IMR-90 (cell line): ENCODE data around the gene ANGEL1. TPM values are rescaled to one million over a fixed set of nuclear protein-coding genes. Genes with fewer than 3 reads are reported as not detected.

Source experiments
- ATAC-seq: fragments of 200-7000 bp; cut with Tn5 transposase; 2 replicates; pipeline ENCODE4 v1.9.1; 2020; ENCODE audit warnings: low read depth, mild to moderate bottlenecking, moderate library complexity
- BruUV-seq: library from RNA; stranded (reverse); fragments of 400-500 nt; replicated peaks from 2 replicates; lab custom pipeline; 2021; lab: Mats Ljungman, UMichigan
- CTCF ChIA-PET: fragments of 300-600 bp; formaldehyde crosslinking; extraction: SDS; loops from one replicate; lab custom pipeline; 2021; ENCODE audit warnings: antibody characterized with exemption; lab: Yijun Ruan, JAX
- POLR2A ChIA-PET: fragments of 300-600 bp; sonication (Branson Sonifier 250); formaldehyde crosslinking; loops from one replicate; lab custom pipeline; 2022; ENCODE audit warnings: antibody characterized with exemption; ENCODE audit not compliant: unreplicated experiment; lab: Charles Lee
- DNase-seq: peaks from one replicate; pipeline ENCODE4 v3.0.0; 2013
- H2AFZ ChIP-seq: replicated peaks from 2 replicates; pipeline ENCODE3; 2013; ENCODE audit warnings: low read length, mild to moderate bottlenecking; ENCODE audit not compliant: poor library complexity
- H2AK5ac ChIP-seq: 2 replicates; pipeline ENCODE4 v1.6.1; 2013; ENCODE audit warnings: low read depth, low read length, inconsistent platforms
- H2AK9ac ChIP-seq: replicated peaks from 2 replicates; pipeline ENCODE3; 2013; ENCODE audit warnings: mild to moderate bottlenecking, low read depth, low read length, moderate library complexity; ENCODE audit not compliant: poor library complexity
- H2BK120ac ChIP-seq: 2 replicates; pipeline ENCODE4 v1.6.1; 2013; ENCODE audit warnings: low read depth, low read length, inconsistent platforms
- H2BK15ac ChIP-seq: 3 replicates; pipeline ENCODE4 v1.6.1; 2013; ENCODE audit warnings: low read depth, low read length, inconsistent platforms
- H2BK20ac ChIP-seq: 2 replicates; pipeline ENCODE4 v1.6.1; 2013; ENCODE audit warnings: low read depth, mild to moderate bottlenecking, inconsistent platforms, low read length, moderate library complexity
- H2BK5ac ChIP-seq: 2 replicates; pipeline ENCODE4 v1.6.1; 2013; ENCODE audit warnings: mild to moderate bottlenecking, low read depth, low read length, inconsistent platforms; ENCODE audit not compliant: poor library complexity, severe bottlenecking
- H3K14ac ChIP-seq: replicated peaks from 2 replicates; pipeline ENCODE4 v1.6.1; 2013; ENCODE audit warnings: low read depth, low read length, inconsistent platforms
- H3K18ac ChIP-seq: 2 replicates; pipeline ENCODE4 v1.6.1; 2013; ENCODE audit warnings: low read depth, low read length, control low read depth
- H3K23ac ChIP-seq: 2 replicates; pipeline ENCODE4 v1.6.1; 2013; ENCODE audit warnings: low read depth, low read length, inconsistent platforms
- H3K27ac ChIP-seq: 2 replicates; pipeline ENCODE4 v1.5.1; 2013; ENCODE audit warnings: mild to moderate bottlenecking, control low read depth, low read length; ENCODE audit not compliant: insufficient read depth
- H3K27me3 ChIP-seq: 2 replicates; pipeline ENCODE4 v1.6.1; 2013; ENCODE audit warnings: low read length; ENCODE audit not compliant: control insufficient read depth, insufficient read depth
- H3K36me3 ChIP-seq: 2 replicates; pipeline ENCODE4 v1.6.1; 2013; ENCODE audit warnings: low read length, mixed read lengths; ENCODE audit not compliant: control insufficient read depth, insufficient read depth
- H3K4ac ChIP-seq: 2 replicates; pipeline ENCODE4 v1.6.1; 2013; ENCODE audit warnings: low read depth, low read length, inconsistent platforms
- H3K4me1 ChIP-seq: 2 replicates; pipeline ENCODE4 v1.6.1; 2013; ENCODE audit warnings: low read length, mixed read lengths; ENCODE audit not compliant: control insufficient read depth, insufficient read depth
- H3K4me2 ChIP-seq: 2 replicates; pipeline ENCODE4 v1.6.1; 2013; ENCODE audit warnings: low read depth, mild to moderate bottlenecking, control low read depth, low read length, moderate library complexity
- H3K4me3 ChIP-seq: 2 replicates; pipeline ENCODE4 v1.5.1; 2013; ENCODE audit warnings: low read depth, mild to moderate bottlenecking, control low read depth, low read length, moderate library complexity; ENCODE audit not compliant: insufficient read depth
- H3K56ac ChIP-seq: 2 replicates; pipeline ENCODE4 v1.6.1; 2013; ENCODE audit warnings: low read length, inconsistent platforms; ENCODE audit not compliant: insufficient read depth; ENCODE audit errors: extremely low read depth
- H3K79me1 ChIP-seq, 2 experiments: 2 replicates each; pipeline ENCODE4 v1.6.1; 2013; ENCODE audit warnings: low read length in 2 of 2, inconsistent platforms in 1 of 2, low read depth in 1 of 2
- H3K9ac ChIP-seq: 2 replicates; pipeline ENCODE4 v1.6.1; 2013; ENCODE audit warnings: low read depth, low read length, control low read depth
- H3K9me1 ChIP-seq: 2 replicates; pipeline ENCODE4 v1.6.1; 2013; ENCODE audit warnings: low read length, inconsistent platforms; ENCODE audit not compliant: insufficient read depth
- H3K9me3 ChIP-seq: 2 replicates; pipeline ENCODE4 v1.6.1; 2013; ENCODE audit warnings: low read length; ENCODE audit not compliant: control insufficient read depth, insufficient read depth
- H4K20me1 ChIP-seq: 2 replicates; pipeline ENCODE4 v1.6.1; 2013; ENCODE audit warnings: low read length, inconsistent platforms; ENCODE audit not compliant: insufficient read depth
- H4K5ac ChIP-seq: 2 replicates; pipeline ENCODE4 v1.6.1; 2013; ENCODE audit warnings: mild to moderate bottlenecking, low read depth, low read length, control low read depth
- H4K8ac ChIP-seq, 2 experiments: 2 replicates each; pipeline ENCODE4 v1.6.1; 2013; ENCODE audit warnings: low read depth in 2 of 2, low read length in 2 of 2, control low read depth in 1 of 2, inconsistent platforms in 1 of 2
- H4K91ac ChIP-seq: 2 replicates; pipeline ENCODE4 v1.6.1; 2013; ENCODE audit warnings: low read depth, low read length, inconsistent platforms; ENCODE audit not compliant: insufficient read depth
- BHLHE40 ChIP-seq: fragments of 150-350 bp; IDR thresholded peaks from 2 replicates; pipeline ENCODE4 v1.6.1; 2016; ENCODE audit warnings: mild to moderate bottlenecking, low read depth, low read length
- CEBPB ChIP-seq: IDR thresholded peaks from 2 replicates; pipeline ENCODE4 v1.6.1; 2012; ENCODE audit warnings: low read depth, low read length, improper control_type of control experiment
- CHD1 ChIP-seq: IDR thresholded peaks from 2 replicates; pipeline ENCODE4 v1.6.1; 2012; ENCODE audit warnings: low read depth, low read length, improper control_type of control experiment
- MXI1 ChIP-seq: IDR thresholded peaks from 2 replicates; pipeline ENCODE4 v1.6.1; 2012; ENCODE audit warnings: low read depth, mild to moderate bottlenecking, low read length, moderate library complexity, borderline replicate concordance
- RAD21 ChIP-seq: IDR thresholded peaks from 2 replicates; pipeline ENCODE4 v1.6.1; 2012; ENCODE audit warnings: low read length, improper control_type of control experiment
- RCOR1 ChIP-seq: IDR thresholded peaks from 2 replicates; pipeline ENCODE4 v1.6.1; 2012; ENCODE audit warnings: mild to moderate bottlenecking, low read length, improper control_type of control experiment; ENCODE audit not compliant: insufficient replicate concordance
- WGBS, 2 experiments: methylation state at CpG; one replicate each; pipeline versions ENCODE4 v1.1.5 to v1.1.7; 2013; ENCODE audit warnings: missing lambda C conversion rate in 2 of 2; ENCODE audit not compliant: insufficient read length in 1 of 2; ENCODE audit errors: extremely low coverage in 2 of 2; 5-methylcytosine and 5-hydroxymethylcytosine counted together
- dilution Hi-C: fragments of 300-500 bp; cut with HindIII; formaldehyde crosslinking; loops from one replicate; pipeline ENCODE4 v1.14.3; 2018; ENCODE audit warnings: low sequenced_read_pairs; ENCODE audit not compliant: unreplicated experiment
- in situ Hi-C: fragments of 300-500 bp; cut with MboI; formaldehyde crosslinking; loops from 3 replicates; pipeline ENCODE4 v1.14.3; 2019; ENCODE audit warnings: low sequenced_read_pairs, inconsistent platforms, mixed read lengths
- intact Hi-C: fragments of 100-400 bp; cut with micrococcal nuclease; formaldehyde crosslinking; loops from 2 replicates; pipeline ENCODE4 v1.10.0; 2022
- polyA plus RNA-seq, 3 experiments: library from polyadenylated mRNA; depleted of rRNA; stranded (reverse); fragments of >200 nt; gene quantifications; 2 replicates each; pipeline ENCODE4 v1.2.3, GENCODE V29; 2012; ENCODE audit warnings: low replicate concordance in 1 of 3
- total RNA-seq: library from RNA; depleted of rRNA; stranded (reverse); fragments of >200 nt; gene quantifications from 2 replicates; pipeline ENCODE4 v1.2.3, GENCODE V29; 2012
- TF ChIP-seq, protein P1 (sequence below): fragments of 150-350 bp; IDR thresholded peaks from 2 replicates; pipeline ENCODE4 v1.6.1; 2016; ENCODE audit warnings: low read depth, mild to moderate bottlenecking, low read length, moderate library complexity, borderline replicate concordance
- TF ChIP-seq, protein P2 (sequence below): fragments of 150-350 bp; IDR thresholded peaks from 2 replicates; pipeline ENCODE4 v1.6.1; 2017; ENCODE audit warnings: mild to moderate bottlenecking, antibody characterized with exemption, low read length, low read depth

The ANGEL1 gene
- total and polyA plus RNA-seq, 2 of the 4 experiments (the other 2 are of a cell fraction): 4.1 to 10.0 TPM

DNA sequence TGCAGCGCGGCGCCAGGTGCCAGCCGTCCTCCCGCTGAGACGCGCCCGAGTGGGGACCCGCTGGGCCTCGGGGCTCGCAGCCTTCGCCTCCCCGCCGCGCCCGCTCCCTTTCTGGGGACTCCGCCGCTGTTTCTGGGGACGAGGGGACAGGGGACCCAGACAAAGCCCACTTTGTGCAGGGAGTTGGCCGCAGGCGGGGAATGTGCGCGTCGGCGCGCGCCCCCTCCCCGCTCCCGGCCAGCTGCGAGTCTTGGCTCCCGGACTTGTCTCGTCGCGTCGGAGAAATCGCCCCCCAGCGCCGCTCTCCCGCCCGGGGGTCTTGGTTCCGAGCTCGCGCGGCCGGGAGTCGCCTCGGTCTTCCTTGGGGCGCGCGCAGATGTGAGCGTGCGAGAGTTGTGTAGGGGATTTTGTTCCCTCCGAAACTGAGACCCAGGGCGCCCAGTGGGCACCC lies 50.7 kb downstream of the ANGEL1 start:
- H3K4me2 ChIP-seq: peak overlapping the region; percentile 97
- dilution Hi-C loops (no loop called here), in situ Hi-C loops (no loop called here), intact Hi-C loops (loop anchor here (1.0 kb wide), 2 partner anchors 49 to 52 kb away; no protein-coding TSS in a partner anchor)
- no peak overlapping the region for H2BK20ac ChIP-seq
- H3K23ac ChIP-seq: peak overlapping the region; percentile 41; the same call in 1 of the 2 replicates
- H3K4me1 ChIP-seq: peaks cover 8% of the 10 kb centered on the region; the same call in 1 of the 2 replicates
- CTCF ChIA-PET: no interaction called here
- no peaks in the 10 kb centered on the region for H3K9me3 ChIP-seq
- peak overlapping the region; percentile 94 for H2AFZ ChIP-seq
- TF ChIP-seq, protein P1, sequence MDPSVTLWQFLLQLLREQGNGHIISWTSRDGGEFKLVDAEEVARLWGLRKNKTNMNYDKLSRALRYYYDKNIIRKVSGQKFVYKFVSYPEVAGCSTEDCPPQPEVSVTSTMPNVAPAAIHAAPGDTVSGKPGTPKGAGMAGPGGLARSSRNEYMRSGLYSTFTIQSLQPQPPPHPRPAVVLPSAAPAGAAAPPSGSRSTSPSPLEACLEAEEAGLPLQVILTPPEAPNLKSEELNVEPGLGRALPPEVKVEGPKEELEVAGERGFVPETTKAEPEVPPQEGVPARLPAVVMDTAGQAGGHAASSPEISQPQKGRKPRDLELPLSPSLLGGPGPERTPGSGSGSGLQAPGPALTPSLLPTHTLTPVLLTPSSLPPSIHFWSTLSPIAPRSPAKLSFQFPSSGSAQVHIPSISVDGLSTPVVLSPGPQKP: no peak
- TF ChIP-seq, protein P2, sequence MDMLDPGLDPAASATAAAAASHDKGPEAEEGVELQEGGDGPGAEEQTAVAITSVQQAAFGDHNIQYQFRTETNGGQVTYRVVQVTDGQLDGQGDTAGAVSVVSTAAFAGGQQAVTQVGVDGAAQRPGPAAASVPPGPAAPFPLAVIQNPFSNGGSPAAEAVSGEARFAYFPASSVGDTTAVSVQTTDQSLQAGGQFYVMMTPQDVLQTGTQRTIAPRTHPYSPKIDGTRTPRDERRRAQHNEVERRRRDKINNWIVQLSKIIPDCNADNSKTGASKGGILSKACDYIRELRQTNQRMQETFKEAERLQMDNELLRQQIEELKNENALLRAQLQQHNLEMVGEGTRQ: no peak
- TF ChIP-seq RCOR1 (no peak), RAD21 (no peak), CHD1 (no peak), CEBPB (no peak), MXI1 (no peak), BHLHE40 (no peak)
- H4K91ac ChIP-seq: no peak overlapping the region
- H3K56ac ChIP-seq: no peak overlapping the region
- ATAC-seq (peak; percentile 3), DNase-seq (no peak)
- H3K4me3 ChIP-seq: peak overlapping the region; percentile 87
- no peaks in the 10 kb centered on the region for H4K20me1 ChIP-seq
- no peaks in the 10 kb centered on the region; the same call in 1 of the 2 replicates for H3K27me3 ChIP-seq
- peak overlapping the region; percentile 66 for H2AK9ac ChIP-seq
- no peaks in the 10 kb centered on the region for H3K79me1 ChIP-seq
- peaks cover 6% of the 10 kb centered on the region; the same call in 1 of the 2 replicates for H3K9me1 ChIP-seq
- no peak overlapping the region for H2BK15ac ChIP-seq
- no peak overlapping the region for H3K14ac ChIP-seq
- 1% methylated on average over 23 of the region's 54 CpGs; no CpG with 5 or more reads in 1 of the 2 experiments for WGBS, 2 experiments
- H3K36me3 ChIP-seq: no peaks in the 10 kb centered on the region
- no peak overlapping the region for H3K18ac ChIP-seq
- peak overlapping the region; percentile 6; the same call in 1 of the 2 replicates for H3K27ac ChIP-seq
- H4K8ac ChIP-seq: peak overlapping the region in 1 of 2 experiments; percentile 5; a peak in 2 of 4 replicates
- no peak overlapping the region for H2BK120ac ChIP-seq
- peak overlapping the region; percentile 56 for H3K9ac ChIP-seq
- 0 out of 2 replicates have a peak overlapping the region, but pooled peaks have one; percentile 37 for H4K5ac ChIP-seq
- POLR2A ChIA-PET: no interaction called here
- H2AK5ac ChIP-seq: no peak overlapping the region
- no peak overlapping the region for H3K4ac ChIP-seq
- BruUV-seq: no TSS peak
- H2BK5ac ChIP-seq: no peak overlapping the region
